A673 (cell line): Measurements from ENCODE around the gene USP9X. TPM values are rescaled to one million over a fixed set of nuclear protein-coding genes. Genes with fewer than 3 reads are reported as not detected.

Experiments used
- BruUV-seq: library from RNA; stranded (reverse); fragments of 400-500 nt; replicated peaks from 2 replicates; lab custom pipeline; 2021; lab: Mats Ljungman, UMichigan
- CTCF ChIA-PET: fragments of 300-600 bp; sonication (Branson Sonifier 250); formaldehyde crosslinking; loops from one replicate; lab custom pipeline; 2022; ENCODE audit warnings: antibody characterized with exemption; lab: Charles Lee
- POLR2A ChIA-PET: fragments of 300-600 bp; sonication (Branson Sonifier 250); formaldehyde crosslinking; loops from one replicate; lab custom pipeline; 2022; ENCODE audit warnings: antibody characterized with exemption; ENCODE audit not compliant: low non-redundant PET; lab: Charles Lee
- DNase-seq: peaks from one replicate; pipeline ENCODE4 v3.0.0-alpha.2; 2015; ENCODE audit warnings: low spot score
- H3K27ac ChIP-seq: fragments of 200-600 bp; sonication (generic); 2 replicates; pipeline ENCODE4 v1.5.1; 2016; ENCODE audit warnings: mixed run types, low read depth, mild to moderate bottlenecking, mixed read lengths, antibody characterized with exemption, low read length; ENCODE audit not compliant: poor library complexity, severe bottlenecking
- H3K27me3 ChIP-seq: fragments of 200-600 bp; sonication (generic); replicated peaks from 2 replicates; pipeline ENCODE4 v1.6.1; 2017; ENCODE audit warnings: mixed run types, low read depth, mild to moderate bottlenecking, mixed read lengths, antibody characterized with exemption, low read length; ENCODE audit not compliant: insufficient read depth, poor library complexity
- H3K36me3 ChIP-seq: fragments of 200-600 bp; sonication (generic); 2 replicates; pipeline ENCODE4 v1.6.1; 2016; ENCODE audit warnings: mixed run types, mild to moderate bottlenecking, mixed read lengths, antibody characterized with exemption, low read length; ENCODE audit not compliant: insufficient read depth, poor library complexity, severe bottlenecking
- H3K4me1 ChIP-seq: fragments of 200-600 bp; sonication (generic); 2 replicates; pipeline ENCODE4 v1.6.1; 2017; ENCODE audit warnings: mixed run types, mild to moderate bottlenecking, mixed read lengths, antibody characterized with exemption, low read length; ENCODE audit not compliant: insufficient read depth, poor library complexity, severe bottlenecking
- H3K4me3 ChIP-seq: fragments of 200-600 bp; sonication (generic); 2 replicates; pipeline ENCODE4 v1.5.1; 2016; ENCODE audit warnings: low read depth, mixed run types, mild to moderate bottlenecking, mixed read lengths, low read length; ENCODE audit not compliant: poor library complexity, severe bottlenecking
- H3K9me3 ChIP-seq: fragments of 200-600 bp; sonication (generic); 2 replicates; pipeline ENCODE4 v1.6.1; 2016; ENCODE audit warnings: mixed run types, low read depth, mild to moderate bottlenecking, mixed read lengths, antibody characterized with exemption, low read length; ENCODE audit not compliant: poor library complexity, severe bottlenecking
- EZH2 ChIP-seq: fragments of 200-600 bp; sonication (generic); IDR thresholded peaks from 2 replicates; pipeline ENCODE4 v1.6.1; 2017; ENCODE audit warnings: borderline replicate concordance, low read depth, mild to moderate bottlenecking, mixed read lengths, antibody characterized with exemption, low read length; ENCODE audit not compliant: poor library complexity, severe bottlenecking
- intact Hi-C: fragments of 100-400 bp; cut with micrococcal nuclease; formaldehyde crosslinking; loops from one replicate; pipeline ENCODE4 v1.10.0; 2022; ENCODE audit not compliant: unreplicated experiment
- total RNA-seq: library from RNA; stranded (reverse); gene quantifications from 2 replicates; pipeline ENCODE4 v1.2.3, GENCODE V29; 2021
- TF ChIP-seq, protein P1 (sequence below): fragments of 300-800, 200-600 bp; sonication (generic); conservative IDR thresholded peaks from 2 replicates; pipeline ENCODE4 v1.5.1; 2017; ENCODE audit warnings: low read depth, mild to moderate bottlenecking, antibody characterized with exemption, low read length, moderate library complexity, mixed read lengths

Gene USP9X
- total RNA-seq, 1 experiment from 2014 or later = 70.6 TPM

- ChIA-PET CTCF (interaction anchor here (2.0 kb wide), 1 partner anchor 31 kb away, joined by 5 read pairs; no protein-coding TSS in a partner anchor), POLR2A (no interaction called here)
- Histone ChIP-seq H3K4me3 (peak overlapping the region; percentile 94), H3K9me3 (no peaks in the 10 kb centered on the region), H3K27ac (peak overlapping the region; percentile 100), H3K36me3 (no peaks in the 10 kb centered on the region), H3K27me3 (no peaks in the 10 kb centered on the region), H3K4me1 (peaks cover 6% of the 10 kb centered on the region)
- peak; percentile 95 for DNase-seq
- TF ChIP-seq, protein P1, sequence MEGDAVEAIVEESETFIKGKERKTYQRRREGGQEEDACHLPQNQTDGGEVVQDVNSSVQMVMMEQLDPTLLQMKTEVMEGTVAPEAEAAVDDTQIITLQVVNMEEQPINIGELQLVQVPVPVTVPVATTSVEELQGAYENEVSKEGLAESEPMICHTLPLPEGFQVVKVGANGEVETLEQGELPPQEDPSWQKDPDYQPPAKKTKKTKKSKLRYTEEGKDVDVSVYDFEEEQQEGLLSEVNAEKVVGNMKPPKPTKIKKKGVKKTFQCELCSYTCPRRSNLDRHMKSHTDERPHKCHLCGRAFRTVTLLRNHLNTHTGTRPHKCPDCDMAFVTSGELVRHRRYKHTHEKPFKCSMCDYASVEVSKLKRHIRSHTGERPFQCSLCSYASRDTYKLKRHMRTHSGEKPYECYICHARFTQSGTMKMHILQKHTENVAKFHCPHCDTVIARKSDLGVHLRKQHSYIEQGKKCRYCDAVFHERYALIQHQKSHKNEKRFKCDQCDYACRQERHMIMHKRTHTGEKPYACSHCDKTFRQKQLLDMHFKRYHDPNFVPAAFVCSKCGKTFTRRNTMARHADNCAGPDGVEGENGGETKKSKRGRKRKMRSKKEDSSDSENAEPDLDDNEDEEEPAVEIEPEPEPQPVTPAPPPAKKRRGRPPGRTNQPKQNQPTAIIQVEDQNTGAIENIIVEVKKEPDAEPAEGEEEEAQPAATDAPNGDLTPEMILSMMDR = no peak
- no peak for TF ChIP-seq EZH2
- intact Hi-C loops = loop anchor here (1.0 kb wide), 1 partner anchor 57 kb away; no protein-coding TSS in a partner anchor
- TSS peak; percentile 97 for BruUV-seq
Measured at GRCh38 chrX:41084044-41084892, 977 bp upstream of the USP9X start.

DNA sequence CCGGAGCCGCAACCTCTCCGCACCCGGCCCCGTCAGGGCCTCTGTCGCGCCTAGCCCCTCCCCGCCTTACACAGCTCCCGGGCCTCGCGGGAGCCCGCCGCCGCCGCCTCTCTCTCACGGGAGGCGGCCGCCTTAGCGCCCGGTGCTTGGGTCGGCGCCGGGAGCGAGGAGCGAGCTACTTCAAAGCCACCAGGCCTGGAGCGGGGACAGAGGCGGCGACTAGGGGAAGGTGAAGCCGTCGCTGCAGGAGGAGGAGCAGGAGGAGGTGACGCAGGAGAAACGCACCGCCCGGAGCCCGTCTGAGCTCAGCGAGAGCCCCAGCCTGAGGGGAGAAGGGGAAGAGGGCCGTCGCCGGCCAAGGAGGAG is 250 bp downstream of the USP9X start:
- POLR2A ChIA-PET = interaction anchor here (0.6 kb wide), 1 partner anchor 407 kb away, joined by 3 read pairs; no protein-coding TSS in a partner anchor
- CTCF ChIA-PET = interaction anchor here (0.5 to 2.0 kb wide), 2 partner anchors 30 to 314 kb away, joined by 4 to 5 read pairs; no protein-coding TSS in a partner anchor
- no peaks in the 10 kb centered on the region for H3K27me3 ChIP-seq
- intact Hi-C loops = no loop called here
- TF ChIP-seq, protein P1 = no peak
- TF ChIP-seq EZH2 = no peak
- peak overlapping the region; percentile 100 for H3K27ac ChIP-seq
- peak overlapping the region; percentile 94 for H3K4me3 ChIP-seq
- no peaks in the 10 kb centered on the region for H3K36me3 ChIP-seq
- no TSS peak for BruUV-seq
- H3K9me3 ChIP-seq = no peaks in the 10 kb centered on the region
- peak; percentile 68 for DNase-seq
- H3K4me1 ChIP-seq = peaks cover 11% of the 10 kb centered on the region

DNA sequence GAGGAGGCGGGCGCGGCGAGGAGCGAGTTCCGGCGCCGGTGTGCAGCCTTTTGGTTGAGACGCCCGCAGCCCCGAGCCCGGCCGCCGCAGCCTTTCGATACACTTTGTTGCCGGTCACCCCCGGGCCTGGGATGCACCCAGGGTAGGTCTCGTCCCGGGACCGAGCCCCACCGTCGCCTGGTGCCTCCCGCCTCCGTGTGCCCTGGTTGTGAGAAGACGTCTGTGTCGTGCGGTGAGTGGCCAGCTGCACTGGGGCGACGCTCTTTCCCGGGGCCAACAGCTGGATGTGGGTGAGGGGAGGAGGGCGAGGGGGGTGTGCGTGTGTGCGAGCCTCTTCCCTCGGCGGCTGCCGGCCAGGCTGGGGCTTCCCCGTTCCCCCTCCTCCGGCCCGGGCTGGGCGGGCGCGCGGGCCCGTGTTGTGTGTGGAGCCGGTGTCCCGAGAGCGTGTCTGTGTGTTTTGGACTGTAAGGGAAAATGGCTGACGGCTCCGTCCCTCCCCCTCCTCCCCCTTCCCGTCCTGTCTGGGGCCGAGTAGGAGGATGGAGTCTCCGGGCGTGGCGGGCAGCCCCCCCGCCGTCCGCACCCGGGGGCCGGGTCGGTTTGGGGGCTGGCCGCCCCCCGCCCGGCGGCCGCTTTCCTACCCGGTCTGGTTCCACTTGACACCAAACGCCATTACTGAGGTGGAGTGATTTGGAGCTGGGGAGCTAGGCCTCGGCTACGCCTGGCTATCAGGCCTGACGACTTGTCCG is 807 bp downstream of the USP9X start:
- no peaks in the 10 kb centered on the region for H3K9me3 ChIP-seq
- H3K4me3 ChIP-seq = peak overlapping the region; percentile 94
- no peaks in the 10 kb centered on the region for H3K27me3 ChIP-seq
- ChIA-PET POLR2A (interaction anchor here (0.6 kb wide), 1 partner anchor 201 kb away, joined by 5 read pairs; no protein-coding TSS in a partner anchor), CTCF (interaction anchor here (0.7 to 2.0 kb wide), 3 partner anchors 29 to 180 kb away, joined by 4 to 5 read pairs (median 5); no protein-coding TSS in a partner anchor)
- peaks cover 11% of the 10 kb centered on the region for H3K4me1 ChIP-seq
- no peaks in the 10 kb centered on the region for H3K36me3 ChIP-seq
- DNase-seq = peak; percentile 57
- BruUV-seq = no TSS peak
- intact Hi-C loops = no loop called here
- H3K27ac ChIP-seq = peak overlapping the region; percentile 100
- no peak for TF ChIP-seq EZH2
- TF ChIP-seq, protein P1 = no peak
